AG09319 (cell line): ENCODE results near the gene RGS18.
"Not testable (repeated sequence)": the region's sequence is repeated elsewhere in the genome, so short reads cannot be mapped to it uniquely, and the experiment has no call there.

Source experiments
- DNase-seq: peaks from one replicate; pipeline ENCODE4 v3.0.0-alpha.2; 2010; ENCODE audit warnings: low read depth; ENCODE audit errors: extremely low read depth
- CTCF ChIP-seq: IDR thresholded peaks from 2 replicates; pipeline ENCODE4 v1.5.1; 2011; ENCODE audit warnings: low read depth, mild to moderate bottlenecking, inconsistent platforms, low read length, moderate library complexity

RGS18 gene

GRCh38 chr1:192225266-192225665, 67.0 kb downstream of the RGS18 start:
- TF ChIP-seq CTCF, result no peak
- DNase-seq, result no peak

GRCh38 chr1:192225703-192226102, 67.4 kb downstream of the RGS18 start:
- no peak for DNase-seq
- TF ChIP-seq CTCF, result no peak

- no peak for TF ChIP-seq CTCF
- no peak for DNase-seq
Measured at GRCh38 chr1:192227330-192227729, 69.1 kb downstream of the RGS18 start.

GRCh38 chr1:192227980-192228379, 69.7 kb downstream of the RGS18 start:
- not testable (repeated sequence) for DNase-seq

GRCh38 chr1:192232817-192233417, 74.7 kb downstream of the RGS18 start:
- DNase-seq, result no peak

GRCh38 chr1:192235127-192235526, 76.9 kb downstream of the RGS18 start:
- no peak for DNase-seq
- TF ChIP-seq CTCF, result no peak

More at GRCh38 chr1:192232817-192233417, 74.7 kb downstream of the RGS18 start:
- no peak for TF ChIP-seq CTCF
